Measurements from ENCODE around the gene KDM5A. TPM values are rescaled to one million over a fixed set of nuclear protein-coding genes. Genes with fewer than 3 reads are reported as not detected.
"Not testable (repeated sequence)": the region's sequence is repeated elsewhere in the genome, so short reads cannot be mapped to it uniquely, and the experiment has no call there.

Gene KDM5A
- total RNA-seq, 1 donor from 2014 or later = 50.2 TPM

- Histone ChIP-seq H3F3A (ENCODE audit: low read depth) (no peaks in the 10 kb centered on the region), H3K79me2 (ENCODE audit: low read depth) (peaks cover 33% of the 10 kb centered on the region), H3K9me3 (ENCODE audit: low read depth) (no peaks in the 10 kb centered on the region), H3K27me3 (no peaks in the 10 kb centered on the region), H4K20me1 (ENCODE audit: low read depth) (no peaks in the 10 kb centered on the region), H3K9ac (no peak overlapping the region), H3K36me3 (peaks cover 21% of the 10 kb centered on the region), H3K27ac (no peak overlapping the region), H3K4me2 (no peak overlapping the region), H2AFZ (replicated peaks) (no peak overlapping the region), H3K4me1 (no peaks in the 10 kb centered on the region), H3K4me3 (no peak overlapping the region)
- Mint-ChIP-seq H3K9me3 (peaks cover 26% of the 10 kb centered on the region), H3K4me3 (no peak overlapping the region), H3K27me3 (ENCODE audit: insufficient read depth, low read depth) (no peaks in the 10 kb centered on the region), H3K4me1 (no peaks in the 10 kb centered on the region), H3K27ac (no peak overlapping the region), H3K36me3 (peaks cover 74% of the 10 kb centered on the region)
- DNase-seq (ENCODE audit: low spot score) = no peak
- TF ChIP-seq CTCF (IDR thresholded peaks at IDR 0.05) (no peak), EZH2 (IDR thresholded peaks at IDR 0.05) (no peak), EZH2phosphoT487 (IDR thresholded peaks at IDR 0.05) (no peak)
Measured at GRCh38 chr12:304805-305204, 84.3 kb downstream of the KDM5A start.

GRCh38 chr12:302766-303165 lies 86.4 kb downstream of the KDM5A start:
- not testable (repeated sequence) for H3K9me3 ChIP-seq (ENCODE audit: low read depth); H3K27me3 Mint-ChIP-seq (ENCODE audit: insufficient read depth, low read depth); H4K20me1 ChIP-seq (ENCODE audit: low read depth); H3K27ac Mint-ChIP-seq; H3K4me1 ChIP-seq; H3K4me3 Mint-ChIP-seq; H3K9ac ChIP-seq; H3K27ac ChIP-seq; H3F3A ChIP-seq (ENCODE audit: low read depth); H2AFZ ChIP-seq (replicated peaks); H3K27me3 ChIP-seq; H3K4me2 ChIP-seq; DNase-seq (ENCODE audit: low spot score); H3K4me1 Mint-ChIP-seq; H3K4me3 ChIP-seq
- Mint-ChIP-seq H3K9me3 (peaks cover 37% of the 10 kb centered on the region), H3K36me3 (peaks cover 79% of the 10 kb centered on the region)
- Histone ChIP-seq H3K36me3 (peaks cover 12% of the 10 kb centered on the region), H3K79me2 (ENCODE audit: low read depth) (peaks cover 33% of the 10 kb centered on the region)

GRCh38 chr12:300166-300565 lies 89.0 kb downstream of the KDM5A start:
- not testable (repeated sequence) for H3K27ac Mint-ChIP-seq; H3K9ac ChIP-seq; DNase-seq (ENCODE audit: low spot score); H3F3A ChIP-seq (ENCODE audit: low read depth); H3K4me3 ChIP-seq; H2AFZ ChIP-seq (replicated peaks); H3K4me2 ChIP-seq; H4K20me1 ChIP-seq (ENCODE audit: low read depth); H3K27me3 ChIP-seq; H3K4me1 ChIP-seq; H3K9me3 ChIP-seq (ENCODE audit: low read depth); H3K4me3 Mint-ChIP-seq; H3K27ac ChIP-seq; H3K4me1 Mint-ChIP-seq; H3K27me3 Mint-ChIP-seq (ENCODE audit: insufficient read depth, low read depth); H3K36me3 ChIP-seq
- Mint-ChIP-seq H3K36me3 (peaks cover 69% of the 10 kb centered on the region), H3K9me3 (peaks cover 37% of the 10 kb centered on the region)
- peaks cover 33% of the 10 kb centered on the region for H3K79me2 ChIP-seq (ENCODE audit: low read depth)

DNA sequence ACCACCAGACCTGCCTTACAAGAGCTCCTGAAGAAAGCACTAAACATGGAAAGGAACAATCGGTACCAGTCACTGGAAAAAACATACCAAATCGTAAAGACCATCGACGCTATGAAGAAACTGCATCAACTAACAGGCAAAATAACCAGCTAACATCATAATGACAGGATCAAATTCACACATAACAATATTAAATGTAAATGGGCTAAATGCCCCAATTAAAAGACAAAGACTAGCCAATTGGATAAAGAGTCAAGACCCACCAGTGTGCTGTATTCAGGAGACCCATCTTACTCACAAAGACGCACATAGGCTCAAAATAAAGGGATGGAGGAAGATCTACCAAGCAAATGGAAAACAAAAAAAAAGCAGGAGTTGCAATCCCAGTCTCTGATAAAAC lies 89.6 kb downstream of the KDM5A start:
- H3K4me3 ChIP-seq; H4K20me1 ChIP-seq (ENCODE audit: low read depth); H3K27me3 Mint-ChIP-seq (ENCODE audit: insufficient read depth, low read depth); H2AFZ ChIP-seq (replicated peaks); H3K4me1 ChIP-seq; H3K9ac ChIP-seq; H3K4me1 Mint-ChIP-seq; H3K9me3 ChIP-seq (ENCODE audit: low read depth); H3K27ac ChIP-seq; H3F3A ChIP-seq (ENCODE audit: low read depth); H3K27ac Mint-ChIP-seq; H3K4me3 Mint-ChIP-seq; H3K4me2 ChIP-seq; H3K27me3 ChIP-seq; DNase-seq (ENCODE audit: low spot score): not testable (repeated sequence)
- peaks cover 72% of the 10 kb centered on the region for H3K36me3 Mint-ChIP-seq
- Histone ChIP-seq H3K79me2 (ENCODE audit: low read depth) (peaks cover 33% of the 10 kb centered on the region), H3K36me3 (peaks cover 13% of the 10 kb centered on the region)
- H3K9me3 Mint-ChIP-seq = peaks cover 37% of the 10 kb centered on the region

- H3K27ac Mint-ChIP-seq; H3K9ac ChIP-seq; H3K27ac ChIP-seq; H3K4me2 ChIP-seq; H3K27me3 ChIP-seq; DNase-seq (ENCODE audit: low spot score); H2AFZ ChIP-seq (replicated peaks); H3F3A ChIP-seq (ENCODE audit: low read depth); H4K20me1 ChIP-seq (ENCODE audit: low read depth); H3K4me3 Mint-ChIP-seq; H3K27me3 Mint-ChIP-seq (ENCODE audit: insufficient read depth, low read depth); H3K4me3 ChIP-seq; H3K4me1 Mint-ChIP-seq; H3K4me1 ChIP-seq; H3K9me3 ChIP-seq (ENCODE audit: low read depth): not testable (repeated sequence)
- Mint-ChIP-seq H3K9me3 (peaks cover 35% of the 10 kb centered on the region), H3K36me3 (peaks cover 64% of the 10 kb centered on the region)
- Histone ChIP-seq H3K79me2 (ENCODE audit: low read depth) (peaks cover 27% of the 10 kb centered on the region), H3K36me3 (peaks cover 16% of the 10 kb centered on the region)
Measured at GRCh38 chr12:298059-298458, 91.1 kb downstream of the KDM5A start.
